GM23248 (cell line): Measurements from ENCODE around the gene TRAPPC5. TPM values are rescaled to one million over a fixed set of nuclear protein-coding genes. Genes with fewer than 3 reads are reported as not detected.

ENCODE experiments used
- DNase-seq: peaks from one replicate; pipeline ENCODE4 v3.0.0-alpha.2; 2015
- H2AFZ ChIP-seq: fragments of 200-600 bp; sonication (generic); 2 replicates; pipeline ENCODE4 v1.6.1; 2016; ENCODE audit warnings: antibody characterized with exemption
- H3F3A ChIP-seq: fragments of 200-600 bp; sonication (generic); 2 replicates; pipeline ENCODE4 v1.6.1; 2016; ENCODE audit warnings: mild to moderate bottlenecking, antibody characterized with exemption, mixed run types; ENCODE audit not compliant: insufficient read depth
- H3K27ac ChIP-seq: fragments of 200-600 bp; sonication (generic); 2 replicates; pipeline ENCODE4 v1.5.1; 2016; ENCODE audit warnings: mild to moderate bottlenecking
- H3K27me3 ChIP-seq: fragments of 200-600 bp; sonication (generic); replicated peaks from 2 replicates; pipeline ENCODE4 v1.6.1; 2016; ENCODE audit warnings: mild to moderate bottlenecking; ENCODE audit not compliant: insufficient read depth
- H3K36me3 ChIP-seq: fragments of 200-600 bp; sonication (generic); 2 replicates; pipeline ENCODE4 v1.6.1; 2016; ENCODE audit warnings: low read depth, mild to moderate bottlenecking
- H3K4me1 ChIP-seq: fragments of 200-600 bp; sonication (generic); 2 replicates; pipeline ENCODE4 v1.6.1; 2016; ENCODE audit warnings: mild to moderate bottlenecking; ENCODE audit not compliant: insufficient read depth
- H3K4me2 ChIP-seq: fragments of 200-600 bp; sonication (generic); one replicate; pipeline ENCODE4 v1.6.1; 2016; ENCODE audit warnings: mild to moderate bottlenecking; ENCODE audit not compliant: unreplicated experiment
- H3K4me3 ChIP-seq: fragments of 200-600 bp; sonication (generic); 2 replicates; pipeline ENCODE4 v1.5.1; 2016; ENCODE audit warnings: mild to moderate bottlenecking
- H3K79me2 ChIP-seq: fragments of 200-600 bp; sonication (generic); 2 replicates; pipeline ENCODE4 v1.6.1; 2016; ENCODE audit warnings: mild to moderate bottlenecking; ENCODE audit not compliant: insufficient read depth
- H3K9ac ChIP-seq: fragments of 200-600 bp; sonication (generic); 2 replicates; pipeline ENCODE4 v1.6.1; 2016; ENCODE audit warnings: mild to moderate bottlenecking
- H3K9me2 ChIP-seq: fragments of 200-600 bp; sonication (generic); 2 replicates; pipeline ENCODE4 v1.6.1; 2016; ENCODE audit warnings: mixed run types, mild to moderate bottlenecking, moderate library complexity; ENCODE audit not compliant: insufficient read depth
- H3K9me3 ChIP-seq: fragments of 200-600 bp; sonication (generic); one replicate; pipeline ENCODE4 v1.6.1; 2017; ENCODE audit warnings: low read depth
- H4K20me1 ChIP-seq: fragments of 200-600 bp; sonication (generic); 2 replicates; pipeline ENCODE4 v1.6.0; 2016; ENCODE audit not compliant: insufficient read depth
- EZH2 ChIP-seq: fragments of 200-600 bp; sonication (generic); IDR thresholded peaks from 2 replicates; pipeline ENCODE4 v1.6.1; 2018; ENCODE audit warnings: antibody characterized with exemption, mild to moderate bottlenecking; ENCODE audit not compliant: insufficient read depth, poor library complexity, severe bottlenecking
- EZH2phosphoT487 ChIP-seq: fragments of 200-600 bp; sonication (generic); IDR thresholded peaks from 2 replicates; pipeline ENCODE4 v1.6.1; 2018; ENCODE audit warnings: antibody characterized with exemption, moderate library complexity, mild to moderate bottlenecking, low read depth; ENCODE audit not compliant: insufficient read depth
- WGBS, 2 experiments: methylation state at CpG; one replicate each; pipeline ENCODE4 v1.1.6; 2015 to 2017; ENCODE audit warnings: low lambda C conversion rate in 2 of 2, low coverage in 1 of 2; ENCODE audit errors: missing lambda C conversion rate in 2 of 2; 5-methylcytosine and 5-hydroxymethylcytosine counted together
- in situ Hi-C: fragments of 300-500 bp; cut with MboI; formaldehyde crosslinking; loops from 2 replicates; pipeline ENCODE4 v1.15.0; 2020
- polyA plus RNA-seq: library from polyadenylated mRNA; unstranded; fragments of >200 nt; fragmentation: Nextera tagmentation; extraction: Ambion mirVana; gene quantifications from 2 replicates; pipeline ENCODE4 v1.2.1, GENCODE V29; 2016
- total RNA-seq: library from RNA; depleted of rRNA; stranded (reverse); fragments of >200 nt; shearing (Covaris generic); gene quantifications from 2 replicates; pipeline ENCODE4 v1.2.3, GENCODE V29; 2014

Gene TRAPPC5
- total and polyA plus RNA-seq, 2 experiments from 2014 or later = 68.1 to 207 TPM

GRCh38 chr19:7701654-7702457 is 21.2 kb downstream of the TRAPPC5 start, which contains the start of gene FCER2:
Gene FCER2, minus strand, starts transcription at chr19:7702131. Its CDS starts 2,371 bp downstream, at chr19:7699760.
- in situ Hi-C loops = no loop called here
- H3K79me2 ChIP-seq = no peaks in the 10 kb centered on the region
- no peaks in the 10 kb centered on the region for H4K20me1 ChIP-seq
- no peak within 1 kb of the TSS for H3K9ac ChIP-seq
- no peaks in the 10 kb centered on the region; the same call in 1 of the 2 replicates for H3K27me3 ChIP-seq
- H2AFZ ChIP-seq = no peak within 1 kb of the TSS
- H3K4me1 ChIP-seq = no peaks in the 10 kb centered on the region
- no peaks in the 10 kb centered on the region for H3K36me3 ChIP-seq
- no peak within 1 kb of the TSS for H3K4me2 ChIP-seq
- no peaks in the 10 kb centered on the region for H3F3A ChIP-seq
- no peaks in the 10 kb centered on the region for H3K9me2 ChIP-seq
- WGBS, 2 experiments = 49 to 56% methylated on average over 18 to 20 of the region's 20 CpGs
- no peak within 1 kb of the TSS for H3K27ac ChIP-seq
- TF ChIP-seq EZH2 = no peak
- TF ChIP-seq EZH2phosphoT487 = no peak
- no peaks in the 10 kb centered on the region for H3K9me3 ChIP-seq
- no peak within 1 kb of the TSS for H3K4me3 ChIP-seq
- DNase-seq = no peak

DNA sequence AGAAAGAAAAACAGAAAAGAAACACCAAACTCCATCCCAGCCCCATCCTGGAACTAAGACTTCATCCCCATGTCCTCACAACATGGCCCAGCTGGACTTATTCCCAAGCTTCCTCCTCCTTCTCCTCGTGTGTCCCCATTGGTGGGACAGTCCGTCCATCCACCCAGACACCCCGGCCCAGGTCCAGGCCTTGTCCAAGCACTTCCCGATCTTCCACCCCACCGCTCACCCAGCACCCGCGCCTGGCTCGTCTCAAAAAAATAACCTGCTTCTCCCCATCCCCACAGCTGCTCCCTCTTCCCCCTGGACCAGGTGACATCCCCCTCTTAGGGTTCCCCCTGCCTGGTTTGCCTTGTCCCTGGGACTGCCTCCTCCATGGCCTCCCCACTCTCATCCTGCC is 22.7 kb downstream of the TRAPPC5 start:
- H3K9ac ChIP-seq = no peak overlapping the region
- H3K9me3 ChIP-seq = no peaks in the 10 kb centered on the region
- no peaks in the 10 kb centered on the region for H3K9me2 ChIP-seq
- H3K27ac ChIP-seq = no peak overlapping the region
- no peaks in the 10 kb centered on the region for H4K20me1 ChIP-seq
- no peaks in the 10 kb centered on the region for H3K79me2 ChIP-seq
- in situ Hi-C loops = no loop called here
- 65 to 68% methylated on average over 5 to 8 of the region's 8 CpGs for WGBS, 2 experiments
- no peak overlapping the region for H3K4me2 ChIP-seq
- TF ChIP-seq EZH2phosphoT487 (no peak), EZH2 (no peak)
- H3K36me3 ChIP-seq = no peaks in the 10 kb centered on the region
- H3K4me1 ChIP-seq = no peaks in the 10 kb centered on the region
- no peak overlapping the region for H3K4me3 ChIP-seq
- no peaks in the 10 kb centered on the region; the same call in 1 of the 2 replicates for H3K27me3 ChIP-seq
- DNase-seq = no peak
- no peaks in the 10 kb centered on the region for H3F3A ChIP-seq
- no peak overlapping the region for H2AFZ ChIP-seq

GRCh38 chr19:7704280-7705060 is 23.8 kb downstream of the TRAPPC5 start:
- in situ Hi-C loops = no loop called here

GRCh38 chr19:7705387-7706187 is 25.0 kb downstream of the TRAPPC5 start:
- Histone ChIP-seq H3K36me3 (no peaks in the 10 kb centered on the region), H3K27me3 (no peaks in the 10 kb centered on the region), H2AFZ (no peak overlapping the region), H3K4me1 (no peaks in the 10 kb centered on the region), H3K9me2 (no peaks in the 10 kb centered on the region), H3K4me3 (no peak overlapping the region), H3K4me2 (no peak overlapping the region), H3K27ac (no peak overlapping the region), H3K9ac (no peak overlapping the region), H4K20me1 (no peaks in the 10 kb centered on the region), H3K9me3 (no peaks in the 10 kb centered on the region), H3F3A (no peaks in the 10 kb centered on the region), H3K79me2 (no peaks in the 10 kb centered on the region)
- DNase-seq = no peak
- TF ChIP-seq EZH2phosphoT487 (no peak), EZH2 (no peak)
- in situ Hi-C loops = no loop called here
- 44 to 45% methylated on average over 24 of the region's 24 CpGs for WGBS, 2 experiments

More at GRCh38 chr19:7704280-7705060, 23.8 kb downstream of the TRAPPC5 start:
- no peaks in the 10 kb centered on the region for H4K20me1 ChIP-seq
- TF ChIP-seq EZH2 = no peak
- TF ChIP-seq EZH2phosphoT487 = no peak
- WGBS, 2 experiments = 66 to 71% methylated on average over 6 of the region's 6 CpGs
- H3K36me3 ChIP-seq = no peaks in the 10 kb centered on the region
- H3K9me3 ChIP-seq = no peaks in the 10 kb centered on the region
- no peaks in the 10 kb centered on the region for H3K4me1 ChIP-seq
- H3K9ac ChIP-seq = no peak overlapping the region
- H2AFZ ChIP-seq = no peak overlapping the region
- H3K4me2 ChIP-seq = no peak overlapping the region
- DNase-seq = no peak
- no peaks in the 10 kb centered on the region; the same call in 1 of the 2 replicates for H3K27me3 ChIP-seq
- no peaks in the 10 kb centered on the region for H3K9me2 ChIP-seq
- H3K27ac ChIP-seq = no peak overlapping the region
- H3F3A ChIP-seq = no peaks in the 10 kb centered on the region
- H3K79me2 ChIP-seq = no peaks in the 10 kb centered on the region
- no peak overlapping the region for H3K4me3 ChIP-seq
